ENCODE results near the gene HIC2.
"Not testable (repeated sequence)": the region's sequence is repeated elsewhere in the genome, so short reads cannot be mapped to it uniquely, and the experiment has no call there.

The HIC2 gene

DNA sequence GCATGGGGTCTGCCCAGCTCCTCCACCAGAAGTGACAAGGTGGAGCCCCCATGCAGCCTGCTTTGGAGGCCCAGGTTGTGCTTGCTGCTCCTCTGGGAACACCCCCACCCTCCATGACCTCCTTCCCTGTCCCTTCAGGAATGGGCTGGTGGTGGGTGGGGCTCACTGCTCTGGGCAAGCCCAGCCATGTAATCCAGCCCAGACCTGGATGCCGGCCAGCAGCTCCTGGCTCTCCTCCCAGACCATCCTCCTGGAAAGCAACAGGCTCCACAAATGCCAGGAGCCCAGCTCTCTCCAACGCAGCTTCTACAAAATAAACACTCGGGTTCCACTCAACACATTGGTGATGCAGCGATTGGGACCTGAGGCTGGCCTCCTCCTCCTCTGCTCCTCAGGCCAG is 80.8 kb downstream of the HIC2 start:
- not testable (repeated sequence) for DNase-seq

DNA sequence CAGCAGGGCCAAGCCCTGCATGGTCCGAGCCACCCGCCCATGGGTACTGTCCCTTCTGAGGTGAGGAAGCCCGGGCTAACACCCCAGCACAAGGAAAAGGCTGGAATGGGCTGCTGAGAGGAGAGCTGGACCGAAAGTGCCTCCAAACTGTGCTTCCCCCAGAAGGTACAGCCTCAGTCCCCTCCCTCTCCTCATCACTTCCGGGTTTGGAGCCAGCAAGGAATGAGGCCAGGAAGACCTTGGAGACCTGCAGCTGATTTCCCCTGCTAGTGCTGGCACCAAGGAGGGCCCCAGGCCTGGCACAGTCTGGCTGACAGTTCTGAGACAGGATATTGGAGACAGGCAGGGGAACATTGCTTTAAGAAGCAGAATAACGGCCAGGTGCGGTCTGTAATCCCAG is 81.3 kb downstream of the HIC2 start:
- not testable (repeated sequence) for DNase-seq

DNA sequence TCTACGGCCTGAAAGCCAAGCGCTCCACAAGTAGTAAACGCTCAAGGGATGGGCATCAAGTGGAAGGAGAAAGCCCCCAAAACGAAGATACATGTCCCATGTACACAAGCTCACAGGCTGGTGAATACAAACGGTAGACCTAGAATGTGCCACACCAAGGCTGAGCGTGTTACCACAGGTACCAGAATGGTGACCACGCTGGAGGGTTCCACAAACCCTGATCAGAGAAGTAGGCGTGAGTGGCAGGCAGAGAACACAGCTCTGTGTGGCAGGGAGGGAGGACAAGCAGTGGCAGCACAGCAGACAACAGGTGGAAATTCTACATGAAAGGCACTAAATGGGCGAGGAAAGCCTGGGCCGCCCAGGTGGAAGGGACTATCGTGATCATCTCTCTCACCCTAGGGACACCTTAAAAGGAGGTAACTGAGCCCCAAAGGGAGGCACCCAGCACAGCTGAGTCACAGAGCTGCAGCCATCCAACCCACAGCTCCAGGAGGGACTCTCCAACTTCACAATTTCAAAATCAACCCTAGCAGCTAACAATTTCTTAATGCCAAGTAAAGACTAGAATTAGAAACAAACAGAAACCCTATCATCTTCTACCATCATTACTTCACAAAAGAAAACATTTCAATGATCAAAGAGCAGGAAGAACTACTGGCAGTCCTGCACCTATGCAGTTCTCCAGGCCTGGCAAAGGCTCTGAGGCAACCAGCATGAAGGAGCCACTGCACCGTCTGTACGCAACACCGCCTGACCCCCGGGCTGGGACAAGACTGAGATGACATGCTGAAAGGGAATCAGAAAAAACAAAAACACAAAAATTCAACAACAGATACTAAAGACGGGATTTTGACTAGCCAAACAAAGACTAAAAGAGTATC is 82.7 kb downstream of the HIC2 start:
- DNase-seq = not testable (repeated sequence)

Data from NCI-H446 treated with DMSO at 0.1 percent for 48 hours (cell line).